GM18867 (cell line): ENCODE results near the gene PRAME.
"Not testable (repeated sequence)": the region's sequence is repeated elsewhere in the genome, so short reads cannot be mapped to it uniquely, and the experiment has no call there.

Experiments
- ATAC-seq: cut with Tn5 transposase; IDR thresholded peaks from one replicate; pipeline ENCODE4 v1.9.1; 2021; ENCODE audit warnings: mild to moderate bottlenecking, moderate library complexity; ENCODE audit not compliant: unreplicated experiment

Gene PRAME

DNA sequence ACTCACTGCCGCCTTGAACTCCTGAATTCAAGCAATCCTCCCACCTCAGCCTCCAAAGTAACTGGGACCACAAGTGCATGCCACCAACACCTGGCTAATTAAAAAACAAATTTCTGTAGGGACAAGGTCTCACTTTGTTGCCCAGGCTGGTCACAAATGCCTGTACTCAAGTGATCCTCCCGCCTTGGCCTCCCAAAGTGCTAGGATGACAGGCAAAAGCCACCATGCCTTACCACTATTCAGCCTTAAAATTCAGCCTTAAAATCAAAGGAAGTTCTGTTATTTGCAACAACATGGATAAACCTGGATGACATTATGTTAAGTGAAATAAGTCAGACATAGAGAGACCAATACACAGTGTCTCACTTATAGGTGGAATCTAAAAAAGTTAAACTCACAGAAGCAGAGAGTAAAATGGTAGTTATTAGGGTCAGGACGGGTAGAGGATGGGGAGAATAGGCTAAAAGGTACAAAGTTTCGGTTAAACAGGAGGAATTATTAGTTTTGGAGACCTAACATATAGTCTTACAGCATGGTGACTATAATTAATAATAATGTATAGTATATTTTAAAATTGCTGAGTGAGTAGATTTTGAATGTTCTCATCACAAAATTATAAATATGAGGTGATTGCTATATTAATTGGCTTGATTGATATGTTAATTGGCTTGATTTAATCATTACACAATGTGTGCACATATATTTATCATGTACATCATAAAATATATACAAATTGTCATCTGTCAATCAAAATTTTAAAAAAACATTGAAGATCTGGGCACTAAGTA, 32.7 kb downstream of the PRAME start:
- no peak for ATAC-seq

DNA sequence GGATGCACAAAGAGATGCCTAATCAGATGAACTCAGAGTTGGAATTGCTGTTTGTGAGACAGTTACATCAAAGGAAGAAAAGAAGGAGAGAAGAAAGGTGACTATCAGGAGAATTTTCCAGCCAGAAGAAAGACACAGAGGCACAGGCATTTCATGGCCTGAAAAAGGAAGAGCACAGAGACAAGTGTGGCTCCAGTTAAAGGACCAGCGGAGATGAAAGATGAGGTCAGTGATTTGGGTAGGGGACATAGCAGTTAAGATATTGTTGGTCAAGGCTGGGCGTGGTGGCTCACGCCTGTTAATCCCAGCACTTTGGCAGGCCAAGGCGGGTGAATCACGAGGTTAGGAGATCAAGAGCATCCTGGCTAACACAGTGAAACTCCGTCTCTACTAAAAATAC, 35.6 kb downstream of the PRAME start:
- no peak for ATAC-seq

DNA sequence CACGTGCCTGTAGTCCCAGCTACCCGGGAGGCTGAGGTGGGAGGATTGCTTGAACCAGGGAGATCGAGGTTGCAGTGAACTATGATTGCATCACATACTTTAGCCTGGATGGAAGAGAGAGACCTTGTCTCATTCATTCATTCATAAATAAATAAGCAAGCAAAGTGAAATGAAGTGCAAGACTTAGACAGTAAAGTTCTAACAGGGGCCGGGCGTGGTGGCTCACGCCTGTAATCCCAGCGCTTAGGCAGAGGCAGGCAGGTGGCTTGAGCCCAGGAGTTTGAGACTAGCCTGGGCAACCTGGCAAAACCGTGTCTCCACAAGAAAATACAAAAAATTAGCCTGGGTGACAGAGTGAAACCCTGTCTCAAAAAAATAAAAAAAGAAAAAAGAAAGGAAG, 37.4 kb downstream of the PRAME start:
- no peak for ATAC-seq

DNA sequence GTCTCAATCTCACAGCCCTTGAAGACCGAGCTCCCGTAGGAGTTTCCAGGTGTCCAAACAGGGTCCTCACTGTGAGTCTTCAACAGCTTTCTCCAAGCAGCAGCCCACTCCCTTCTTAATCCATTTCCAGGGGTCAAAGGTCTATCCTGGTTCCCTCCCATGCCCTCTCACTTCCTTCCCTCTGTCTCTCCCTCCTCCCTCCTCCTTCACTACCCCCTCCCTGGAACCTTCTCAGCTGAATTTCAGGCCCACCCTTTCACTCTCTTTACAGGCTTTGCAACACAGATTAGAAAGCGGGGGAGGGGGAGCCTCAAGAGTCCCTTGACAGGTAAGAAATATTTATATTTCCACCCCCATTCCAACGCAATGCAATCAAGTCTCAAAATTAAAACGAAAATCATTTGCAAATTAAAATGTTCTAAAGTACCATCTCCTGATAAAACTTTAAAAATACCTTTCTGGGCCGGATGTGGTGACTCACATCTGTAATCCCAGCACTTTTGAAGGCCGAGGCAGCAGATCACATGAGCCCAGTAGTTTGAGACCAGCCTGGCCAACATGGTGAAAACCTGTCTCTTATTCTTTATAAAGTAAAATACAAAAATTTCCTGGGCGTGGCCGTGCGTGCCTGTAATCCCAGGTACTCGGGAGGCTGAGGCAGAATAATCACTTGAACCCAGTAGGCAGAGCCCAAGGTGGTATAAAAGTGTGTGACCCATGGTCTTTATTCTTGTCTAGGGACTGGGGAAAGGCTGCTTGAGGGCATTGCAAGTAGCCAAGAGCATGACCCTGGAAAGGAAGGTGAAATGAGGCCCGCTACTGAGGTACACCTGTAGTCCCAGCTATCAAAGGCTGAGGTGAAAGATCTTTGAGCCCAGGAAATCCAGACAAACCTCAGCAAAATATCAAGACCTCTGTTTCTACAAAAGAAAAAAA, 38.1 kb downstream of the PRAME start:
- no peak for ATAC-seq

DNA sequence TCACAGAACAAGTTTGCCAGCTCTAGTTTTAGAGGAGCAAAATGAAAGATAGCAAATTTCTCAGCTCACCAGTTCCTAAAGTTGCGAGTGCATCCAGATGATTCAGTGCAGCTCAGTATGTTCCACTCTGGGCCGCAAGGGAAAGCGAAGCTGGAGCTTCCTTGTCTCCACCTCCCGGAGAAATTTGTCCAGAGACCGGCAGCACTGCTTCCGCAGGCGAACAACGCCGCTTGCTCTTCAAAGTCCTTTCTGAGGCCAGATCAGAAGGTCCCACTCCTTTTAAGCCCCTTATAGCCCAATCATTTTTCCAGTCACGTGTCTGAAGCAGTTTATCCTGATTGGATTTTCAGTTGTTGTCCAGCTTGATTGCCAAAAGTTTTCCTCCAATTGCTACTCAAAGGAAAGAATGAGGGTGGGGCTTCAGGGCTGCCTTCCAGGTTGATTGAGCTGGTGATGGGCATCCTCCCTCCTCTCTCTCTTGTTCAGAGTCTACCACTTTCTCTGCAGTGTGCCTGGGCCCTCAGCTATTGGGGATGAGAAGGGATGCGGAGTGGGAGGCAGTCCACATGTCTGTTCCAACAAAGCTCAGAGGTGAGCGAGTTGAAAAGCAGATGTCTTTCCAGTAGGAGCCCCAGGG, 38.9 kb downstream of the PRAME start, which contains the start of gene ZNF280A:
ZNF280A (minus strand) TSS at position 251 of the 637 bp plus-strand sequence. CDS start 4,640 bp downstream, outside the sequence.
- no peak for ATAC-seq

DNA sequence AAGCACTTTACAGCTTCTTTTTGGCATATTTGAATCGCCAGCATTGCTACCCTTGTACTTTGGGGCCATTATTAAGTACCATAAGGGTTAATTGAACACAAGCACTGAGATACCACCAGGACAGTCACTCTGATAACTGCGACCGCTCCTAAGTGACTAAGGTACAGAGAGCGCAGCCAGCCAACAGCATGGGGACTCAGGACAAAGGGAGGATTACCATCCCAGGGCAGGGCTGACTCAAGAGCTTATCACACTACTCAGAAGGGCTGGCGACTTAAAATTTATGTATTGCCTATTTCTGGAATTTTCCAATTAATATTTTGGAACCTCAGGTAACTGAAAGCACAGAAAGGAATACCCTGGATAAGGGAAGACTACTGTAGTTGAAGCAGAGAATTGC, 39.5 kb downstream of the PRAME start:
- ATAC-seq, result no peak

DNA sequence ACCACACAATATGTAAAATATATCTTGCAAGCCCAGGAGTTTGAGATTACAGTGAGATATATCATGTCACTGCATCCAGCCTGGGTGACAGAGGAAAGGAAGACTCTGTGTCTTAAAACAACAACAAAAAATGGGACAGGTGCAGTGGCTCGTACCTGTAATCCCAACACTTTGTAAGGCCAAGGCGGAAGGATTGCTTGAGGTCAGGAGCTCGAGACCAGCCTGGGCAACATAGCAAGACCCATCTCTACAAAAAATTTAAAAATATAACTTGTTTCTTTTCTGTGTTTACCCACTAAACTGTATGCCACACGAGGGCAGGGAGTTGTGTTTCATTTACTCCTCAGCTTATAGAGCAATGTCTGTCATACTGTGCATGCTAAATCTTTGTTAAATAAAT, 42.1 kb downstream of the PRAME start:
- no peak for ATAC-seq

DNA sequence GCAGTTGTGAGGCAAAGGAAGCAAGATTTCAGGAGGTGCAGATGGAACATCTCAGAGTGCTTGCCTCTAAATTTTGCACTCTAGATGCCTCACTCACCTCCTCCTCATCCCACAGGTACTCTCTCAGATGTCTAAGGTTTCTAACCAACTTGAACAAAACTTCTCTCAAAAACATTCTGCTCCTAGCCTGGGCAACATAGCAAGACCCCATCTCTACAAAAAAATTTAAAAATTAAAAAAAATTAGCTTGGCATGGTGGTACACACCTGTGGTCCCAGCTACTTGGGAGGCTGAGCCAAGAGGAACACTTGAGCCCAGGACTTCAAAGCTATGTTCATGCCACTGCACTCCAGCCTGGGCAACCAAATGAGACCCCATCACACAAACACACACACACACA, 43.2 kb downstream of the PRAME start:
- ATAC-seq, result no peak

DNA sequence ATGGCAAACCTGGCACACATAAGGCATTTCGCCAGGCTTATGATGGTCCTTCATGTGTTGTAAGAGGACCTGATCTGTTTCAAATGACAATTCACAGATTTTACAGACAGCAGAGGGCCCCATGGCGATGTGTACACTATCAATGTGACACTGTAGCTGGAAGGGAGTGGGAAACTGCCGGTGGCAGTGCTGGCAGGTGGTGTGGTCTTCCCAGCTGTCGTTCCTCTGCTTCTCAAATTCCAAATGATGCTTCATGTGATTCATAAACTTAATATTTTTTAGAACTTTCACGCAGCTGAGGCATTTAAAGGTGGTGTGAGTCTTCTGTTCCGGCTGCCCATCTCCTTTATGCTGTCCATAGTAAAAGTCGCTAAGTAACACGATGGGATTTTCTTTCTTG, 44.6 kb downstream of the PRAME start:
- not testable (repeated sequence) for ATAC-seq

DNA sequence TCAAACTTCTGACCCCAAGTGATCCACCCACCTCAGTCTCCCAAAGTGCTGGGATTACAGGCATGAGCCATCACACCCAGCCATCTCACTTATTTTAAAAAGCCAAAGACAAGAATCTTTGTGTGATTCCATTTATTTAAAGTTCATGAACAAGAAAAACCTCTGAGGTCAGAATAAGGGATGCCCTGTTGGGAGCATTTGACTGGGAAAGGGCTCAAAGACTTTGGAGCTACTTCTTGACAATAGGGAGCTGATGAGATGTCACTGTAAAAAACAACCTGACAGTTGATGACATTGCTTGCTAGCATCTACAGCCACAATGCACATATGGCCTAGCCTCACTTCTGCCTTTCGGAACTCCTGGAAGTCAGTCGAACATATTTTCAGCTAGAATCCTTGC, 45.4 kb downstream of the PRAME start:
- no peak for ATAC-seq

DNA sequence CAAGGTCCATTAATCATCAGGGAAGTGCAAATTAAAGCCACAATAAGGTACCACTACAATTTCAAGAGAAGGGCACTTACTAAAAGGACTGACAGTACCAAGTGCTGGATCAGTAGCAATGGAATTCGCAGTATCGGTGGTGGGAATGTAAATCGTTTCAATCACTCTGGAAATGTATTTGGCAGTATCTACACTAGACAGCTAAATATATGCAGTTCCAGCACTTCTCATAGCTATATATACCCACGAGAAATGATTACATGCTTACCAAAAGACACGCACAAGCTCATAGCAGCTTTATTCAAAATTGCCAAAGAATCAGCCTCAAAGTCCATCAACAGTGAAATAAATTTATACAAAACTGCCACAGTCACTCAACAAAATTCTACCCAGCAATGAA, 46.1 kb downstream of the PRAME start:
- ATAC-seq, result no peak

DNA sequence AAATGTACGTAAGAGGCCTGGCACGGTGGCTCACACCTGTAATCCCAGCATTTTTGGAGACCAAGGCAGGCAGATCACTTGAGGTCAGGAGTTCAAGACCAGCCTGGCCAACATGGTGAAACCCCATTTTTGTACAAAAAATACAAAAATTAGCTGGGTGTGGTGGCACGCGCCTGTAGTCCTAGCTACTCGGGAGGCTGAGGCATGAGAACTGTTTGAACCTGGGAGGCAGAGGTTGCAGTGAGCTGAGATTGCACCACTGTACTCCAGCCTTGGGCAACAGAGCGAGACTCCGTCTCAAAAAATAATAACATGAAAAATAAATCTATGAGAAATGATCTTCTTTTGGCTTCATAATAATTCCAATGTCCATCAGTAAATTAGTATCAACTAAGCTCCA, 48.2 kb downstream of the PRAME start:
- not testable (repeated sequence) for ATAC-seq

DNA sequence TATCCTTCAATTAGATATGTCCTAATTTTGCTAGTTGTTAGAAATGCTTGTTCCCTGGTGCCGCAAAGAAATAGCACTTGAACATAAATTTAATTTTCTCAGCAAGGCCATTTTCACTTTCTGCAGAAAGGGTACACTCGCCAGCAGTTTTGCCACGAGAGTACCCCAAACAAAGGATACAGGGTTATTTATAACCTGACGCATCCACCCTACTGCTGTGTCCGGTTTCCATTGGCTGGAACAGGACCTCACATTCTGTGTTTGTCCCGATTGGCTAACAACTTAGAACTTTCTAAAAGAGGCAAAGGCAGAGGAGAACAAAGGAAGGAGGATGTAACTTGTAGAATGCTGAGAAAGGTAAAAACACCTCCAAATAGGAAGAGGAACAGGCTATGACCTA, 49.2 kb downstream of the PRAME start:
- ATAC-seq, result not testable (repeated sequence)

DNA sequence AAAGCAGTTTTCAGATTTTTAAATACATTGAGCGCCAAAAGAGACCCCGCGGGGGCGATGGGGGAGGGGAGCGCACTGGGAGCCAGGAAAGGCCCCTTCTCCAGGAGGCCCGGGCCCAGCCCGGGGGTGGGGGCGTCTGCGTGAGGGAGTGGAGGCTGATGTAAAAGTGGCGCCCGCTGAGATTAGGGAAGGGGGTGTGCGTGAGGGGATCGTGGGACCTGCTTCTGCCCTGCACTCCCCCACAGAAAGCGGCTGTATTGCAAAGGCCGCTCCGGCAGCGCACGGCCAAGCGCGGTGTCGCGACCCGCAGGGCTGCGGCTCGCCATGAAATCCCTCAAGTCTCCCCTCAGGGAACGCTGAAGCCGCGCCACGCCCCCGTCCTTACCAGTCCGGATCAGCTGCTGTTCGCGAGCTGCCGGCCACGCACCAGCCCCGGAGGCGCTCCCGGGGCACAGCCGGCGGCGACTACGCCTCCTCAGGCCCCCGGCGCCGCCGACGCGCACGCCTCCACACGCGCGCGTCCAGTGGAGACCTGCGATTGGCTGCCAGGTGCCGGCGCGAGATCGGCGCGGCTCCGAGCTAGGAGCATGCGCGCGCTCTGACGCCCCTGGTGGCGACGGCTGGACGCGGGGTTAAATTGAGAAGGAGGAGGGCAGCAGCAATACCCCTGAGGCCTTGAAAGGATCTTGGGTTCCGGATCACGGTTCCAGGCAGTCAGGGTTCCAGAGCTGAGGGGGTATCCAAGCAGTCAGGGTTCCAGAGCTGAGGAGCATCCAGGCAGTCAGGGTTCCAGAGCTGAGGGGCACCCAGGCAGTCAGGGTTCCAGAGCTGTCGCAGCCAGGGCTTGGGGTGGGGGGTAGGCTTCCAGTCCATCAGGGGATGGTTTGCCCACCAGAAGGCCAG, 50.5 kb downstream of the PRAME start, which contains the start of gene ZNF280B:
ZNF280B (minus strand) TSS at position 469 of the 903 bp plus-strand sequence. CDS start 19,344 bp downstream, outside the sequence.
- ATAC-seq, result peak; percentile 94

DNA sequence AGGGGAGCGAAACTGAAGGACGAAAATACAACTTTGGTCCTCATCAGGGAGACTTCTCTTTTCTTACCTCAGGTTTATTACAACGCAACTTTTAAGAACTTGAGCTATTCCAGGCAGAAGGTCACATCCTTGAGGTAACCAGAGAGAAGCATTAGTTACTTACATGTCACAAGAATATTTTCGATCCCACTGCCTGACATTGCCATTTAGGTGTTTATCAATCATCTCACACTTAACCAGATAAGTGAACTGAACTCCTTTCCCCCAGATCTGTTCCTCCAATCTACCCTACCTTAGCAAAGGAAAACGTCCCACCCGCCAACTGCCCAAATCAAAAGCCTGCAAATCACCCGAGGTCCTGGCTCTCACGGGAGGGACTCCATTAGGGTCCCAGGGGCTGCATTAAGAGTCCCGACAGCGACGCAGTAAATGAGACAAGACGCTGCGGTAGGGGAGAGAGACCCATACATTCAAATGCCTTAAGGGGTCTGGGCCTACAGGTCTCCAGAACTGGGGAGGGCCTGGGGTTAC, 51.3 kb downstream of the PRAME start:
- ATAC-seq, result no peak

DNA sequence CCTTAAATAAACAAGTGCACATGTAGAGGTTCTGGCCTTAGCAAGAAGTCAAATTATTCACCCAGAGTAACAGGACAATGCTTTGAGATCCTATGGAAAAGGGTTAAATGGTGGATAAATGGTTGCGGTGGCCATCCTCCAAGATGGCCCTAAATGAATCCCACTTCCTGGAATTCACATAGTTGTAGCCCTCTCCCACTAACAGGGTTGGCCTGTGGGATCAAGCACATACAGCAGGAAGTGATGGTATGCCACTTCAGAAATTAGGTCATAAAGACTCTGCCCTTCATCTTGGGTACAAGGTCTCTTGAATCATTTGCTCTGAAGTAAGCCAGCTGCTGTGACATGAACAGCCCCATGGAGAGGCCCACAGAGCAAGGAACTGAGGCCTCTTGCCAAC, 52.3 kb downstream of the PRAME start:
- no peak for ATAC-seq

DNA sequence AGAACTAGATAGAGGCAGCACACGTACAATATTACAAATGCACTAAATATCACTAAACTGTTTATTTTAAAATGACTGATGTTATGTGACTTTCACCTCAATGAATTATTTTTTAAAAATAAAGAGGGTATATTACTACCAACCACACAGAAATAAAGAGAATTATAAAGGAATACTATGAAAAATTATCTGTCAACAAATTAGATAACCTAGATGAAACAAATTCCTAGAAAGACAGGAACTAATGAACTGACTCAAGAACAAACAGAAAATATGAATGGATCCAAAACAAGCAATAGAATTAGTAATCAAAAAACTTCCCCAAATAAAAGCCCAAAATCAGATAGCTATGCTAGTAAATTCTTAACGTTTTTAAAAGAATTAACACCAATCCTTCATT, 60.8 kb downstream of the PRAME start:
- no peak for ATAC-seq
